SK-N-SH (cell line): ENCODE results near the gene PLEKHG5. TPM values are rescaled to one million over a fixed set of nuclear protein-coding genes. Genes with fewer than 3 reads are reported as not detected.

Experiments used
- CTCF ChIA-PET: fragments of 300-600, 350-600 bp; formaldehyde crosslinking; extraction: SDS; loops from one replicate; lab custom pipeline; 2021; lab: Yijun Ruan, JAX
- POLR2A ChIA-PET: fragments of 350-600 bp; sonication (Branson Sonifier 250); formaldehyde crosslinking; extraction: SDS; loops from one replicate; lab custom pipeline; 2020; ENCODE audit warnings: antibody characterized with exemption, inconsistent platforms; lab: Yijun Ruan, JAX
- DNase-seq: peaks from one replicate; pipeline ENCODE4 v3.0.0; 2012
- H2AFZ ChIP-seq: fragments of 200-600 bp; sonication (generic); 2 replicates; pipeline ENCODE4 v1.8.1; 2016; ENCODE audit warnings: antibody characterized with exemption, mild to moderate bottlenecking, low read depth
- H3F3A ChIP-seq: fragments of 200-600 bp; sonication (generic); replicated peaks from 2 replicates; pipeline ENCODE3; 2016; ENCODE audit warnings: antibody characterized with exemption, mild to moderate bottlenecking; ENCODE audit not compliant: insufficient read depth
- H3K27ac ChIP-seq, 2 experiments: fragments of 200-500 bp in 1 of 2; fragments of 200-600 bp in 1 of 2; sonication (Bioruptor generic) in 1 of 2; sonication (generic), shearing (Covaris generic) in 1 of 2; 2 replicates each; pipeline versions ENCODE4 v1.5.1 to v1.6.1; 2014 to 2016; ENCODE audit warnings: low read depth in 2 of 2, inconsistent platforms in 1 of 2, low read length in 1 of 2, mild to moderate bottlenecking in 1 of 2, mixed read lengths in 1 of 2
- H3K27me3 ChIP-seq: fragments of 200-600 bp; sonication (generic), shearing (Covaris generic); 2 replicates; pipeline ENCODE4 v1.6.1; 2016; ENCODE audit warnings: mixed run types; ENCODE audit not compliant: insufficient read depth
- H3K36me3 ChIP-seq, 2 experiments: fragments of 200-500 bp in 1 of 2; fragments of 200-600 bp in 1 of 2; sonication (Bioruptor generic) in 1 of 2; sonication (generic) in 1 of 2; replicated peaks in 1 of 2; 2 replicates each; pipeline versions ENCODE3 to v1.5.1; 2014 to 2016; ENCODE audit warnings: low read length in 1 of 2, mild to moderate bottlenecking in 1 of 2; ENCODE audit not compliant: insufficient read depth in 2 of 2, control insufficient read depth in 1 of 2
- H3K4me1 ChIP-seq, 2 experiments: fragments of 200-500 bp in 1 of 2; fragments of 200-600 bp in 1 of 2; sonication (Bioruptor generic) in 1 of 2; sonication (generic), shearing (Covaris generic) in 1 of 2; 2 replicates each; pipeline versions ENCODE4 v1.5.1 to v1.6.1; 2014 to 2016; ENCODE audit warnings: low read depth in 1 of 2, low read length in 1 of 2, mixed run types in 1 of 2; ENCODE audit not compliant: insufficient read depth in 2 of 2, control insufficient read depth in 1 of 2
- H3K4me2 ChIP-seq: fragments of 200-600 bp; sonication (generic), shearing (Covaris generic); 2 replicates; pipeline ENCODE4 v1.6.1; 2017; ENCODE audit warnings: mixed run types
- H3K4me3 ChIP-seq, 2 experiments: fragments of 200-500 bp in 1 of 2; fragments of 200-600 bp in 1 of 2; sonication (Bioruptor generic) in 1 of 2; sonication (generic), shearing (Covaris generic) in 1 of 2; 2 replicates each; pipeline versions ENCODE4 v1.5.1 to v1.8.1; 2014 to 2016; ENCODE audit warnings: low read depth in 2 of 2, inconsistent platforms in 1 of 2, low read length in 1 of 2, mild to moderate bottlenecking in 1 of 2, mixed read lengths in 1 of 2, moderate library complexity in 1 of 2
- H3K79me2 ChIP-seq: fragments of 200-600 bp; sonication (generic); 2 replicates; pipeline ENCODE4 v1.8.1; 2017; ENCODE audit warnings: mild to moderate bottlenecking; ENCODE audit not compliant: insufficient read depth
- H3K9ac ChIP-seq: fragments of 200-600 bp; sonication (generic); 2 replicates; pipeline ENCODE4 v1.6.1; 2017; ENCODE audit warnings: mixed run types
- H3K9me2 ChIP-seq: fragments of 200-600 bp; sonication (generic); 2 replicates; pipeline ENCODE4 v1.6.1; 2017; ENCODE audit warnings: mixed run types
- H3K9me3 ChIP-seq: fragments of 200-600 bp; sonication (generic); 2 replicates; pipeline ENCODE4 v1.6.1; 2017; ENCODE audit warnings: mixed run types, mild to moderate bottlenecking, moderate library complexity
- H4K20me1 ChIP-seq: fragments of 200-600 bp; sonication (generic); 2 replicates; pipeline ENCODE4 v1.6.1; 2017; ENCODE audit warnings: mild to moderate bottlenecking, mixed run types; ENCODE audit not compliant: insufficient read depth
- FOXJ3 ChIP-seq: sonication (generic); formaldehyde crosslinking; IDR thresholded peaks from 2 replicates; pipeline ENCODE4 v1.5.1; 2020; ENCODE audit warnings: mild to moderate bottlenecking, missing genetic modification reagents
- GABPA ChIP-seq: IDR thresholded peaks from 2 replicates; pipeline ENCODE4 v1.4.0; 2012; ENCODE audit warnings: low read depth, mild to moderate bottlenecking
- IRF3 ChIP-seq: fragments of 150-350 bp; IDR thresholded peaks from 2 replicates; pipeline ENCODE4 v1.6.1; 2016; ENCODE audit warnings: mild to moderate bottlenecking, low read depth, low read length
- MAX ChIP-seq: IDR thresholded peaks from 2 replicates; pipeline ENCODE4 v1.4.0; 2012; ENCODE audit warnings: low read depth
- MEF2A ChIP-seq: IDR thresholded peaks from 2 replicates; pipeline ENCODE4 v1.4.0; 2012; ENCODE audit warnings: low read depth, borderline replicate concordance
- RCOR1 ChIP-seq: fragments of 150-350 bp; IDR thresholded peaks from 2 replicates; pipeline ENCODE4 v1.6.1; 2017; ENCODE audit warnings: antibody characterized with exemption, low read length
- REST ChIP-seq: IDR thresholded peaks from 2 replicates; pipeline ENCODE4 v1.6.1; 2012; ENCODE audit warnings: mild to moderate bottlenecking, low read depth, low read length, moderate library complexity
- SMC3 ChIP-seq: IDR thresholded peaks from 2 replicates; pipeline ENCODE4 v1.6.1; 2012; ENCODE audit warnings: low read depth, low read length, improper control_type of control experiment
- TAF1 ChIP-seq: IDR thresholded peaks from 2 replicates; pipeline ENCODE4 v1.6.1; 2012; ENCODE audit warnings: low read depth, mild to moderate bottlenecking, low read length, moderate library complexity, borderline replicate concordance
- YY1 ChIP-seq: IDR thresholded peaks from 2 replicates; pipeline ENCODE4 v1.4.0; 2012; ENCODE audit warnings: low read depth, mild to moderate bottlenecking
- ZBTB33 ChIP-seq: IDR thresholded peaks from 2 replicates; pipeline ENCODE4 v1.4.0; 2012; ENCODE audit warnings: low read depth, borderline replicate concordance
- WGBS: methylation state at CpG from one replicate; pipeline ENCODE4 v1.1.6; 2017; ENCODE audit warnings: low lambda C conversion rate; 5-methylcytosine and 5-hydroxymethylcytosine counted together
- polyA plus RNA-seq, 3 experiments: library from polyadenylated mRNA; depleted of rRNA; stranded (reverse); fragments of >200 nt; gene quantifications; 2 replicates each; pipeline ENCODE4 v1.2.3, GENCODE V29; 2012

Gene PLEKHG5
- polyA plus RNA-seq, 1 of the 3 experiments (the other 2 are of a cell fraction), result 14.9 TPM

GRCh38 chr1:6462412-6463119 is 28.9 kb downstream of the PLEKHG5 start (continued):
- TF ChIP-seq REST (no peak), TAF1 (no peak), SMC3 (no peak), FOXJ3 (CRISPR knock-in tag) (no peak), GABPA (no peak), YY1 (no peak)

GRCh38 chr1:6461538-6462411 is 29.7 kb downstream of the PLEKHG5 start:
- TF ChIP-seq MAX, result no peak
- TF ChIP-seq IRF3, result no peak
- no peak for TF ChIP-seq RCOR1
- TF ChIP-seq GABPA, result no peak
- TF ChIP-seq MEF2A, result no peak
- TF ChIP-seq ZBTB33, result no peak
- TF ChIP-seq, all 33 proteins: peak for 0
- H3K9me3 ChIP-seq, result no peaks in the 10 kb centered on the region
- H3K36me3 ChIP-seq, result peaks cover 0 to 15% of the 10 kb centered on the region in 2 experiments
- no peak overlapping the region for H3K9ac ChIP-seq
- ChIA-PET CTCF (interaction anchor here (0.8 to 2.0 kb wide), 6 partner anchors 14 to 215 kb away, joined by 3 to 7 read pairs (median 4); partner anchors contain the start of gene NOL9), POLR2A (no interaction called here)
- no peak overlapping the region for H3K4me2 ChIP-seq
- no peak overlapping the region for H2AFZ ChIP-seq
- H3F3A ChIP-seq, result no peaks in the 10 kb centered on the region
- no peaks in the 10 kb centered on the region for H3K79me2 ChIP-seq
- no peak overlapping the region for H3K4me3 ChIP-seq
- H4K20me1 ChIP-seq, result no peaks in the 10 kb centered on the region
- H3K27me3 ChIP-seq, result no peaks in the 10 kb centered on the region
- no peaks in the 10 kb centered on the region for H3K9me2 ChIP-seq
- 97% methylated on average over 34 of the region's 48 CpGs for WGBS
- no peak for DNase-seq
- no peak overlapping the region for H3K27ac ChIP-seq
- no peaks in the 10 kb centered on the region for H3K4me1 ChIP-seq
